ENCODE data around the gene NDUFS6.

GRCh38 chr5:1751864-1752822 lies 49.1 kb upstream of the NDUFS6 start:
- TF ChIP-seq CTCF (IDR thresholded peaks at IDR 0.05) = no peak
- no peak for TF ChIP-seq GATA3 (IDR thresholded peaks at IDR 0.05; ENCODE audit: borderline replicate concordance)
- TF ChIP-seq RARB (CRISPR knock-in tag; IDR thresholded peaks at IDR 0.05) = no peak
- no peak for TF ChIP-seq CHD4 (IDR thresholded peaks at IDR 0.05; ENCODE audit: borderline replicate concordance)
- TF ChIP-seq BHLHE40 (IDR thresholded peaks at IDR 0.05; ENCODE audit: low read depth, low read length) = no peak
- no peak for TF ChIP-seq JUN (IDR thresholded peaks at IDR 0.05)
- no peak for TF ChIP-seq BCL3 (IDR thresholded peaks at IDR 0.05)
- TF ChIP-seq POLR2A (IDR thresholded peaks at IDR 0.05; ENCODE audit: low read length) = no peak
- no peak for TF ChIP-seq USF2 (IDR thresholded peaks at IDR 0.05)

Data from A549 (cell line).